Inflammatory macrophage treated with lipopolysaccharide for 4 hours (primary cell): ENCODE data around the gene GPATCH8.
"Not testable (repeated sequence)": the region's sequence is repeated elsewhere in the genome, so short reads cannot be mapped to it uniquely, and the experiment has no call there.

Experiments used
- DNase-seq: peaks from one replicate; pipeline ENCODE4 v3.0.0-alpha.2; 2020

Gene GPATCH8

GRCh38 chr17:44394112-44394511 lies 109.1 kb downstream of the GPATCH8 start:
- DNase-seq: not testable (repeated sequence)

- DNase-seq: no peak
These were observed 112.8 kb downstream of the GPATCH8 start for GRCh38 chr17:44390250-44390870.

GRCh38 chr17:44389723-44390202 lies 113.4 kb downstream of the GPATCH8 start:
- peak; percentile 40 for DNase-seq

- DNase-seq: no peak
These were observed 113.9 kb downstream of the GPATCH8 start, which contains the start of gene ITGA2B for GRCh38 chr17:44389281-44389680. TSS of gene ITGA2B (minus strand) at chr17:44389649. CDS start at chr17:44389473, 176 bp downstream.

- no peak for DNase-seq
These were observed 115.4 kb downstream of the GPATCH8 start for GRCh38 chr17:44387804-44388203.

- no peak for DNase-seq
These were observed 117.1 kb downstream of the GPATCH8 start for GRCh38 chr17:44386182-44386525.

GRCh38 chr17:44385287-44386181 lies 117.7 kb downstream of the GPATCH8 start:
- peak; percentile 69 for DNase-seq

GRCh38 chr17:44384823-44385286 lies 118.4 kb downstream of the GPATCH8 start:
- no peak for DNase-seq

GRCh38 chr17:44384281-44384822 lies 118.9 kb downstream of the GPATCH8 start:
- no peak for DNase-seq

- no peak for DNase-seq
These were observed 119.3 kb downstream of the GPATCH8 start for GRCh38 chr17:44383861-44384260.

- no peak for DNase-seq
These were observed 119.8 kb downstream of the GPATCH8 start for GRCh38 chr17:44383363-44383762.

GRCh38 chr17:44382917-44383316 lies 120.3 kb downstream of the GPATCH8 start:
- no peak for DNase-seq

- peak; percentile 33 for DNase-seq
These were observed 121.3 kb downstream of the GPATCH8 start for GRCh38 chr17:44381810-44382305.

- DNase-seq: no peak
These were observed 122.4 kb downstream of the GPATCH8 start for GRCh38 chr17:44380767-44381166.

GRCh38 chr17:44379887-44380286 lies 123.3 kb downstream of the GPATCH8 start:
- no peak for DNase-seq

- no peak for DNase-seq
These were observed 125.0 kb downstream of the GPATCH8 start for GRCh38 chr17:44378171-44378705.

- no peak for DNase-seq
These were observed 126.4 kb downstream of the GPATCH8 start for GRCh38 chr17:44376779-44377178.

GRCh38 chr17:44376124-44376523 lies 127.1 kb downstream of the GPATCH8 start:
- no peak for DNase-seq

- DNase-seq: no peak
These were observed 127.8 kb downstream of the GPATCH8 start for GRCh38 chr17:44375196-44376017.

GRCh38 chr17:44374306-44375195 lies 128.7 kb downstream of the GPATCH8 start:
- DNase-seq: no peak

- no peak for DNase-seq
These were observed 131.2 kb downstream of the GPATCH8 start for GRCh38 chr17:44372036-44372435.
